ENCODE data around the gene BTNL2. TPM values are rescaled to one million over a fixed set of nuclear protein-coding genes. Genes with fewer than 3 reads are reported as not detected.

Gene BTNL2
- total RNA-seq, 4 donors from 2014 or later = not detected

GRCh38 chr6:32430179-32430578 lies 23.2 kb upstream of the BTNL2 start:
- Histone ChIP-seq H3K4me1 (no peaks in the 10 kb centered on the region), H3K4me3 (no peak overlapping the region), H3K27me3 (no peaks in the 10 kb centered on the region), H3K9me3 (no peaks in the 10 kb centered on the region), H3K27ac (no peak overlapping the region), H3K36me3 (no peaks in the 10 kb centered on the region)
- intact Hi-C loops (cut with DNase I; ENCODE audit: low total_unique reads) = no loop called here
- no peak for DNase-seq
- TF ChIP-seq CTCF (IDR thresholded peaks at IDR 0.05) (no peak), POLR2A (IDR thresholded peaks at IDR 0.05) (no peak)

GRCh38 chr6:32427934-32428474 lies 21.0 kb upstream of the BTNL2 start:
- TF ChIP-seq CTCF (IDR thresholded peaks at IDR 0.05) (no peak), POLR2A (IDR thresholded peaks at IDR 0.05) (no peak)
- no peaks in the 10 kb centered on the region for H3K36me3 ChIP-seq
- intact Hi-C loops (cut with DNase I; ENCODE audit: low total_unique reads) = no loop called here

GRCh38 chr6:32427218-32427617 lies 20.2 kb upstream of the BTNL2 start:
- Histone ChIP-seq H3K4me3 (no peak overlapping the region), H3K36me3 (no peaks in the 10 kb centered on the region), H3K27ac (no peak overlapping the region), H3K27me3 (no peaks in the 10 kb centered on the region), H3K9me3 (no peaks in the 10 kb centered on the region), H3K4me1 (no peaks in the 10 kb centered on the region)
- no peak for DNase-seq
- intact Hi-C loops (cut with DNase I; ENCODE audit: low total_unique reads) = no loop called here
- TF ChIP-seq CTCF (IDR thresholded peaks at IDR 0.05) = no peak
- no peak for TF ChIP-seq POLR2A (IDR thresholded peaks at IDR 0.05)

More at GRCh38 chr6:32427934-32428474, 21.0 kb upstream of the BTNL2 start:
- no peaks in the 10 kb centered on the region for H3K9me3 ChIP-seq
- no peaks in the 10 kb centered on the region for H3K27me3 ChIP-seq
- no peak overlapping the region for H3K4me3 ChIP-seq
- H3K27ac ChIP-seq = no peak overlapping the region
- no peaks in the 10 kb centered on the region for H3K4me1 ChIP-seq
- no peak for DNase-seq

GRCh38 chr6:32426338-32426737 lies 19.4 kb upstream of the BTNL2 start:
- H3K27ac ChIP-seq = no peak overlapping the region
- no peak for TF ChIP-seq CTCF (IDR thresholded peaks at IDR 0.05)
- no peak for TF ChIP-seq POLR2A (IDR thresholded peaks at IDR 0.05)
- no peaks in the 10 kb centered on the region for H3K27me3 ChIP-seq
- DNase-seq = no peak
- no peak overlapping the region for H3K4me3 ChIP-seq
- no peaks in the 10 kb centered on the region for H3K9me3 ChIP-seq
- no peaks in the 10 kb centered on the region for H3K4me1 ChIP-seq
- no peaks in the 10 kb centered on the region for H3K36me3 ChIP-seq
- intact Hi-C loops (cut with DNase I; ENCODE audit: low total_unique reads) = no loop called here

GRCh38 chr6:32424589-32425300 lies 17.8 kb upstream of the BTNL2 start:
- H3K27ac ChIP-seq = no peak overlapping the region
- no peaks in the 10 kb centered on the region for H3K36me3 ChIP-seq
- H3K4me3 ChIP-seq = no peak overlapping the region
- no peak for DNase-seq
- TF ChIP-seq CTCF (IDR thresholded peaks at IDR 0.05) = no peak
- TF ChIP-seq POLR2A (IDR thresholded peaks at IDR 0.05) = no peak
- no peaks in the 10 kb centered on the region for H3K9me3 ChIP-seq
- no peaks in the 10 kb centered on the region for H3K27me3 ChIP-seq
- intact Hi-C loops (cut with DNase I; ENCODE audit: low total_unique reads) = no loop called here
- H3K4me1 ChIP-seq = no peaks in the 10 kb centered on the region
